Peyer's patch (tissue), 4 donors: ENCODE measurements around the gene WDR38.

Experiments
- POLR2A ChIP-seq, 2 donors: fragments of 450-650 bp; IDR thresholded peaks; one replicate each; pipeline ENCODE4 v1.5.1; 2017; ENCODE audit warnings: antibody characterized with exemption in 2 of 2, mild to moderate bottlenecking in 2 of 2, moderate library complexity in 2 of 2
- TF ChIP-seq, protein P1 (sequence below), 6 experiments: fragments of 450-650 bp in 4 of 6; fragments of 200-600 bp in 2 of 6; sonication (generic) in 1 of 6; IDR thresholded peaks; one replicate each; pipeline ENCODE4 v1.5.1; 2017 to 2019; ENCODE audit warnings: antibody characterized with exemption in 6 of 6, mild to moderate bottlenecking in 3 of 6, moderate library complexity in 1 of 6

DNA sequence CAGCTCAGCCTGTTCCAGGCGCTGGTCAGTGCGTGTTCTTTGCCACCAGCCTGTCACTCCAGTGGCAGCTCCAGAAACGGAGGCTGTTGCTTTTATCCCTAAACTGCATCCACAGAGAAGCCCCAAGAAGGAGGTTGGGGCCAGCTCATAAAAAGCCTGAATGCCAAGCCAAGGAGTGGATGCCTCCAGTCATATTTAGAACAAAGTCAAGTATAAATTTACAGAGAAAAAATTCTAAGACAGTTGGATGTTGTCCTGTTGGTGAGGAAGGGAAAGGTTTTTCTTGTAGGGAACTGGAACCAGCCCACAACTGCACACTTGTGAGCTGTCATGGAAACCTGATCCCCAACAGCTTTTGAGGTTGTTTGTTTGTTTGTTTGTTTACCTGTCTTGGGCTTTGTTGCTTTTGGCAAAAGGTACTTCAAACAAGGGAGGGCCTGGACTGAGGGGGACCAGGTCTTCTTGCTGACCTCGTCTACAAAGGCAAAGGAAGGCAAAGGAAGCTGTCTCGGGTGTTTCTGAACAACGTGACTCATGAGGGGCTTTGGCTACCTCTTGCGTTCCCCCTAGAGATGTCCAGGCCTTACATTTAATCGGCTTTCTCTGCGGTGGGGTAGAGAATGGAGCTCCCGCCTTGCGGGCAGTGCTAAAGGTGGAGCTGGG is 39.6 kb upstream of the WDR38 start:
- TF ChIP-seq, protein P1, sequence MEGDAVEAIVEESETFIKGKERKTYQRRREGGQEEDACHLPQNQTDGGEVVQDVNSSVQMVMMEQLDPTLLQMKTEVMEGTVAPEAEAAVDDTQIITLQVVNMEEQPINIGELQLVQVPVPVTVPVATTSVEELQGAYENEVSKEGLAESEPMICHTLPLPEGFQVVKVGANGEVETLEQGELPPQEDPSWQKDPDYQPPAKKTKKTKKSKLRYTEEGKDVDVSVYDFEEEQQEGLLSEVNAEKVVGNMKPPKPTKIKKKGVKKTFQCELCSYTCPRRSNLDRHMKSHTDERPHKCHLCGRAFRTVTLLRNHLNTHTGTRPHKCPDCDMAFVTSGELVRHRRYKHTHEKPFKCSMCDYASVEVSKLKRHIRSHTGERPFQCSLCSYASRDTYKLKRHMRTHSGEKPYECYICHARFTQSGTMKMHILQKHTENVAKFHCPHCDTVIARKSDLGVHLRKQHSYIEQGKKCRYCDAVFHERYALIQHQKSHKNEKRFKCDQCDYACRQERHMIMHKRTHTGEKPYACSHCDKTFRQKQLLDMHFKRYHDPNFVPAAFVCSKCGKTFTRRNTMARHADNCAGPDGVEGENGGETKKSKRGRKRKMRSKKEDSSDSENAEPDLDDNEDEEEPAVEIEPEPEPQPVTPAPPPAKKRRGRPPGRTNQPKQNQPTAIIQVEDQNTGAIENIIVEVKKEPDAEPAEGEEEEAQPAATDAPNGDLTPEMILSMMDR (IDR thresholded peaks at IDR 0.05): no peak
- TF ChIP-seq POLR2A (IDR thresholded peaks at IDR 0.05): no peak
